ENCODE data around the gene DLST. TPM values are rescaled to one million over a fixed set of nuclear protein-coding genes. Genes with fewer than 3 reads are reported as not detected.

DLST gene
- total RNA-seq, 1 experiment from 2014 or later, result 68.8 TPM

DNA sequence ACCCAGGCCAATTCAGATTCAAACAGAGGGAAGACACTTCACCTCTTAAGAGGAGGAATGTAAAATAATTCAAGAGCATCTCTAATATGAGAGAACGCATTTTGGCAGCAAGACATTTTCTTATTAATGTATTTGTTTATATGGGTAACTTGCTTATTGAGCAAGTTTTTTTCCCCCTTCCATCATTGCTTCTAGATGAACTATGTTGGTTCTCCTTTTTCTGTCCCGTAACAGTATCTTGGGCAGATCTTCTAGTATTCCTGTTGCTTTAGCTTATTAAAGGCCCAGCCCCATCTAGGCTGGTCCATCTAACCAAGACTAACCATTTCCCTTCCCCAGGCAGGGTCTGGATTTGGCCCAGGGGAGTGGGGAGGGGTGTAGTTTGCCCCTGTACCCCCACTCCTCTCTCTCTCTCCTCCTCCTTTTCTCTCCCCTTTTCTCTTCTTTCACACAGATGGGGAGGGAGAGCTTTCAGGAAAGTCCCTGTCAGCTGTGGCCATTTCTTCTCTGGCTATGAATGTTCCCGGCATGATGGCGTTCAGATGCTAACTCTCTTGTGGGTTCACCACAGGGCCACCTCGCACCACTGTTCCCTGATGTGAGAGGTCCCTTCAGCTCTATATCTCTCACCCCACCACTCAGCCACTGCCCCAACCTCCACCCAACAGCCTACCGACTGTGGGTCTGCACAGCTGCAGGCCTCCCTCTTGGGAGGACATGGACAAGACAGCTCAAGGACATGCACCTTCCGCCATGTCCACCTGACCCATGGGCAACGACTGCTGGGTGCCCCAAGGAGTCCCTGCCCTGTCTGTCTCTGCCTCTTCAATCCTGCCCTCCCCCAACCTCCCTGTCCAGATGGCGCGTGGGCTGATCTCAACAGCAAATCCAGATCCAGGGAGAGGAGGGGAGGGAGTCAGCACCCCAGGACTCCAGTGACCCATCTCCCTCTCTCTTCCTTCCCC lies 57.1 kb downstream of the DLST start:
- CTCF ChIA-PET, result no interaction called here
- H3K27ac ChIP-seq (ENCODE audit: low read length), result no peak overlapping the region

DNA sequence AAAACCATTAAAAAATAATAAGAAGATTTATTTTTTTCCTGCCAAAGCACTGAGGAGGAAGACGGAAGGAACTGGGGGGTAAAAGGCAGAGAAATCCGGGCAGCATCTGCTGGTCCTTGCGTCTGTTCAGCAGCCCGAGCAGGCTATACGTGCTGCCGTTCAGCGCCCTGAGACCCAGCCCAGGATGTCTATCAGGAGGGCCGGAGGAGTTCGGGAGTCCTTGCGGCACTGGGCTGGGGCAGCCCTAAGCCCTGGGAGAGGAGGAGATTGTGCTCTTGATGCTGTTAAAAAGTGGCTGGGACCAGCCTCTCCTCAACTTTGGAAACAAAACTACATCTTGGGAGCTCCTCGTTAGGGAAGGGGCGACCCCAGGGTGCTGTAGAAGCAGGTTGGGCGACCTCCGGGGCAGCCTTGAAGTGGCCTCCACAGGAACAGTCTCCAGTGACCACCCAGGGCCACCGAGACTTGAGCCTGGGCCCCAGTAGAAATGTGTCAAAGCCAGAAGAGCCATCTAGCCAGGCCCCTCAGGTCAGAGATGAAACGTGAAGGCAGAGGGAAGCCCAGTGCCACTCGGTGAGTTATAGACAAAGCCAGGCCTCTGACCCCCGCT lies 59.3 kb downstream of the DLST start:
- H3K36me3 ChIP-seq (ENCODE audit: control insufficient read depth, insufficient read depth, low read length), result no peaks in the 10 kb centered on the region; the same call in 1 of the 2 replicates
- no peak overlapping the region for H3K27ac ChIP-seq (ENCODE audit: low read length)
- H3K4me1 ChIP-seq (ENCODE audit: control insufficient read depth, insufficient read depth, low read length), result no peaks in the 10 kb centered on the region; the same call in 1 of the 2 replicates
- no peak overlapping the region for H3K4me3 ChIP-seq (ENCODE audit: low read depth in 2 of 2, low read length in 2 of 2)
- BruUV-seq (replicated peaks), result no TSS peak
- no peak for TF ChIP-seq TCF7L2 (IDR thresholded peaks at IDR 0.05; ENCODE audit: low read depth, low read length)
- TF ChIP-seq, protein P1, sequence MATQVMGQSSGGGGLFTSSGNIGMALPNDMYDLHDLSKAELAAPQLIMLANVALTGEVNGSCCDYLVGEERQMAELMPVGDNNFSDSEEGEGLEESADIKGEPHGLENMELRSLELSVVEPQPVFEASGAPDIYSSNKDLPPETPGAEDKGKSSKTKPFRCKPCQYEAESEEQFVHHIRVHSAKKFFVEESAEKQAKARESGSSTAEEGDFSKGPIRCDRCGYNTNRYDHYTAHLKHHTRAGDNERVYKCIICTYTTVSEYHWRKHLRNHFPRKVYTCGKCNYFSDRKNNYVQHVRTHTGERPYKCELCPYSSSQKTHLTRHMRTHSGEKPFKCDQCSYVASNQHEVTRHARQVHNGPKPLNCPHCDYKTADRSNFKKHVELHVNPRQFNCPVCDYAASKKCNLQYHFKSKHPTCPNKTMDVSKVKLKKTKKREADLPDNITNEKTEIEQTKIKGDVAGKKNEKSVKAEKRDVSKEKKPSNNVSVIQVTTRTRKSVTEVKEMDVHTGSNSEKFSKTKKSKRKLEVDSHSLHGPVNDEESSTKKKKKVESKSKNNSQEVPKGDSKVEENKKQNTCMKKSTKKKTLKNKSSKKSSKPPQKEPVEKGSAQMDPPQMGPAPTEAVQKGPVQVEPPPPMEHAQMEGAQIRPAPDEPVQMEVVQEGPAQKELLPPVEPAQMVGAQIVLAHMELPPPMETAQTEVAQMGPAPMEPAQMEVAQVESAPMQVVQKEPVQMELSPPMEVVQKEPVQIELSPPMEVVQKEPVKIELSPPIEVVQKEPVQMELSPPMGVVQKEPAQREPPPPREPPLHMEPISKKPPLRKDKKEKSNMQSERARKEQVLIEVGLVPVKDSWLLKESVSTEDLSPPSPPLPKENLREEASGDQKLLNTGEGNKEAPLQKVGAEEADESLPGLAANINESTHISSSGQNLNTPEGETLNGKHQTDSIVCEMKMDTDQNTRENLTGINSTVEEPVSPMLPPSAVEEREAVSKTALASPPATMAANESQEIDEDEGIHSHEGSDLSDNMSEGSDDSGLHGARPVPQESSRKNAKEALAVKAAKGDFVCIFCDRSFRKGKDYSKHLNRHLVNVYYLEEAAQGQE (IDR thresholded peaks at IDR 0.05; ENCODE audit: insufficient read depth in 1 of 2, low read depth in 2 of 2, low read length in 1 of 2), result no peak
- TF ChIP-seq, protein P2, sequence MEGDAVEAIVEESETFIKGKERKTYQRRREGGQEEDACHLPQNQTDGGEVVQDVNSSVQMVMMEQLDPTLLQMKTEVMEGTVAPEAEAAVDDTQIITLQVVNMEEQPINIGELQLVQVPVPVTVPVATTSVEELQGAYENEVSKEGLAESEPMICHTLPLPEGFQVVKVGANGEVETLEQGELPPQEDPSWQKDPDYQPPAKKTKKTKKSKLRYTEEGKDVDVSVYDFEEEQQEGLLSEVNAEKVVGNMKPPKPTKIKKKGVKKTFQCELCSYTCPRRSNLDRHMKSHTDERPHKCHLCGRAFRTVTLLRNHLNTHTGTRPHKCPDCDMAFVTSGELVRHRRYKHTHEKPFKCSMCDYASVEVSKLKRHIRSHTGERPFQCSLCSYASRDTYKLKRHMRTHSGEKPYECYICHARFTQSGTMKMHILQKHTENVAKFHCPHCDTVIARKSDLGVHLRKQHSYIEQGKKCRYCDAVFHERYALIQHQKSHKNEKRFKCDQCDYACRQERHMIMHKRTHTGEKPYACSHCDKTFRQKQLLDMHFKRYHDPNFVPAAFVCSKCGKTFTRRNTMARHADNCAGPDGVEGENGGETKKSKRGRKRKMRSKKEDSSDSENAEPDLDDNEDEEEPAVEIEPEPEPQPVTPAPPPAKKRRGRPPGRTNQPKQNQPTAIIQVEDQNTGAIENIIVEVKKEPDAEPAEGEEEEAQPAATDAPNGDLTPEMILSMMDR (IDR thresholded peaks at IDR 0.05), result no peak
- TF ChIP-seq SIN3A (IDR thresholded peaks at IDR 0.05; ENCODE audit: borderline replicate concordance, insufficient read depth, low read depth, low read length), result no peak
- no peak for TF ChIP-seq POLR2AphosphoS5 (IDR thresholded peaks at IDR 0.05; ENCODE audit: low read depth, low read length)
- ChIA-PET POLR2A (no interaction called here), CTCF (no interaction called here)
- no peaks in the 10 kb centered on the region for H3K9me3 ChIP-seq (ENCODE audit: control insufficient read depth, insufficient read depth, low read depth, low read length)
- no peaks in the 10 kb centered on the region for H3K27me3 ChIP-seq (ENCODE audit: control insufficient read depth, insufficient read depth, low read length)
- no peak for ATAC-seq
- in situ Hi-C loops (cut with HindIII; ENCODE audit: low pct_unique_long_range_greater_than_20kb, low sequenced_read_pairs) (no loop called here), intact Hi-C loops (cut with micrococcal nuclease; ENCODE audit: unreplicated experiment) (loop anchor here (10.0 kb wide), 2 partner anchors 64 to 144 kb away; partner anchors contain the start of gene EIF2B2)
- no peak for DNase-seq (ENCODE audit: low read depth, low spot score)

More for the DNA sequence above, 57.1 kb downstream of the DLST start:
- POLR2A ChIA-PET, result no interaction called here
- Histone ChIP-seq H3K9me3 (ENCODE audit: control insufficient read depth, insufficient read depth, low read depth, low read length) (no peaks in the 10 kb centered on the region), H3K36me3 (ENCODE audit: control insufficient read depth, insufficient read depth, low read length) (no peaks in the 10 kb centered on the region; the same call in 1 of the 2 replicates), H3K4me1 (ENCODE audit: control insufficient read depth, insufficient read depth, low read length) (no peaks in the 10 kb centered on the region; the same call in 1 of the 2 replicates), H3K4me3 (ENCODE audit: low read depth in 2 of 2, low read length in 2 of 2) (no peak overlapping the region), H3K27me3 (ENCODE audit: control insufficient read depth, insufficient read depth, low read length) (no peaks in the 10 kb centered on the region)
- ATAC-seq (no peak), DNase-seq (ENCODE audit: low read depth, low spot score) (no peak)
- intact Hi-C loops (cut with micrococcal nuclease; ENCODE audit: unreplicated experiment), result no loop called here
- BruUV-seq (replicated peaks), result no TSS peak
- in situ Hi-C loops (cut with HindIII; ENCODE audit: low pct_unique_long_range_greater_than_20kb, low sequenced_read_pairs), result no loop called here
- TF ChIP-seq, protein P1 (IDR thresholded peaks at IDR 0.05; ENCODE audit: insufficient read depth in 1 of 2, low read depth in 2 of 2, low read length in 1 of 2), result no peak
- TF ChIP-seq TCF7L2 (IDR thresholded peaks at IDR 0.05; ENCODE audit: low read depth, low read length), result no peak
- TF ChIP-seq, protein P2 (IDR thresholded peaks at IDR 0.05), result no peak
- TF ChIP-seq POLR2AphosphoS5 (IDR thresholded peaks at IDR 0.05; ENCODE audit: low read depth, low read length), result no peak
- no peak for TF ChIP-seq SIN3A (IDR thresholded peaks at IDR 0.05; ENCODE audit: borderline replicate concordance, insufficient read depth, low read depth, low read length)
